ENCODE measurements around the gene TNFRSF21.

DNA sequence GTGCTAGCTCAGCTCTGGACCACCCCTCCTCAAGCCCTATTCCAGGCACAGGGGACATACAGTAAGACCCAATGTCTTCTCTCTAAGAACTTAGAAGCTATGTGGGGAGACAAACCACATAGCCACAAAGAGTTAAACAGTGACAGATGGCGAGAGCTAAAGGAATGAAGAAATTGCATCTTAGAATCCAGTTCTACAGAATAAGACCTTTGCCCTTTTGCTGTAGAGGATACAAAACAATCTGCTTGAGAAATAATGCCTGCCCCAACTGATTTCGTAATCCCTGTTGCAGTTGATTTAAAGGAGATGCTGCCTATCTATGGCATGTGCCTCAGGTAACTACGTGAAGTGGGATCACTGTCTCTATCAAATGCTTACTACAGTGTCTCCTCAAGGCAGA lies 31.2 kb downstream of the TNFRSF21 start:
- TF ChIP-seq, protein P1, sequence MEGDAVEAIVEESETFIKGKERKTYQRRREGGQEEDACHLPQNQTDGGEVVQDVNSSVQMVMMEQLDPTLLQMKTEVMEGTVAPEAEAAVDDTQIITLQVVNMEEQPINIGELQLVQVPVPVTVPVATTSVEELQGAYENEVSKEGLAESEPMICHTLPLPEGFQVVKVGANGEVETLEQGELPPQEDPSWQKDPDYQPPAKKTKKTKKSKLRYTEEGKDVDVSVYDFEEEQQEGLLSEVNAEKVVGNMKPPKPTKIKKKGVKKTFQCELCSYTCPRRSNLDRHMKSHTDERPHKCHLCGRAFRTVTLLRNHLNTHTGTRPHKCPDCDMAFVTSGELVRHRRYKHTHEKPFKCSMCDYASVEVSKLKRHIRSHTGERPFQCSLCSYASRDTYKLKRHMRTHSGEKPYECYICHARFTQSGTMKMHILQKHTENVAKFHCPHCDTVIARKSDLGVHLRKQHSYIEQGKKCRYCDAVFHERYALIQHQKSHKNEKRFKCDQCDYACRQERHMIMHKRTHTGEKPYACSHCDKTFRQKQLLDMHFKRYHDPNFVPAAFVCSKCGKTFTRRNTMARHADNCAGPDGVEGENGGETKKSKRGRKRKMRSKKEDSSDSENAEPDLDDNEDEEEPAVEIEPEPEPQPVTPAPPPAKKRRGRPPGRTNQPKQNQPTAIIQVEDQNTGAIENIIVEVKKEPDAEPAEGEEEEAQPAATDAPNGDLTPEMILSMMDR (IDR thresholded peaks at IDR 0.05; ENCODE audit: borderline replicate concordance, extremely low read depth, low read length, poor library complexity, severe bottlenecking) = no peak
- TF ChIP-seq EZH2 (IDR thresholded peaks at IDR 0.05; ENCODE audit: borderline replicate concordance, low read depth, low read length, severe bottlenecking) = no peak

Data from DND-41 (cell line).